Upper lobe of right lung (tissue), 1 donor: ENCODE results near the gene PRKAG3. TPM values are rescaled to one million over a fixed set of nuclear protein-coding genes. Genes with fewer than 3 reads are reported as not detected.
"Not testable (repeated sequence)": the region's sequence is repeated elsewhere in the genome, so short reads cannot be mapped to it uniquely, and the experiment has no call there.

Source experiments
- ATAC-seq: fragments of 200-7000 bp; cut with Tn5 transposase; one replicate; pipeline ENCODE4 v1.9.1; 2020; ENCODE audit warnings: mild to moderate bottlenecking, moderate library complexity
- DNase-seq: peaks from one replicate; pipeline ENCODE4 v3.0.0-alpha.2; 2020
- H3K27ac ChIP-seq: fragments of 200-600 bp; one replicate; pipeline ENCODE4 v1.8.0; 2022
- H3K27me3 ChIP-seq: fragments of 200-600 bp; one replicate; pipeline ENCODE4 v1.8.0; 2022; ENCODE audit warnings: mild to moderate bottlenecking
- H3K36me3 ChIP-seq: fragments of 200-600 bp; one replicate; pipeline ENCODE4 v1.8.0; 2022
- H3K4me1 ChIP-seq: fragments of 200-600 bp; one replicate; pipeline ENCODE4 v1.8.0; 2022
- H3K4me3 ChIP-seq: fragments of 200-600 bp; one replicate; pipeline ENCODE4 v1.8.0; 2022; ENCODE audit warnings: mild to moderate bottlenecking
- H3K9me3 ChIP-seq: fragments of 200-600 bp; one replicate; pipeline ENCODE4 v1.8.0; 2022
- intact Hi-C: fragments of 100-400 bp; cut with DNase I; formaldehyde crosslinking; loops from one replicate; pipeline ENCODE4 v1.11.0; 2022
- microRNA-seq: library from miRNA; unstranded; fragments of <30 nt; microRNA quantifications from one replicate; pipeline ENCODE4 v1.2.0, GENCODE V29; 2020; ENCODE audit warnings: borderline microRNAs expressed
- total RNA-seq: library from RNA; stranded (reverse); fragmentation: NEBNext Ultra II Directional; extraction: Animal tissue kit (Norgen Biotek cat#: 25700); gene quantifications from one replicate; pipeline ENCODE4 v1.2.1, GENCODE V29; 2021
- TF ChIP-seq, protein P1 (sequence below): fragments of 200-600 bp; IDR thresholded peaks from one replicate; pipeline ENCODE4 v1.8.0; 2022; ENCODE audit warnings: antibody characterized with exemption
- donor health status: DM: no; HTN: yes; CAD: no; lungs with severe emphysema.

Gene PRKAG3
- total RNA-seq, 1 donor from 2014 or later, result not detected

DNA sequence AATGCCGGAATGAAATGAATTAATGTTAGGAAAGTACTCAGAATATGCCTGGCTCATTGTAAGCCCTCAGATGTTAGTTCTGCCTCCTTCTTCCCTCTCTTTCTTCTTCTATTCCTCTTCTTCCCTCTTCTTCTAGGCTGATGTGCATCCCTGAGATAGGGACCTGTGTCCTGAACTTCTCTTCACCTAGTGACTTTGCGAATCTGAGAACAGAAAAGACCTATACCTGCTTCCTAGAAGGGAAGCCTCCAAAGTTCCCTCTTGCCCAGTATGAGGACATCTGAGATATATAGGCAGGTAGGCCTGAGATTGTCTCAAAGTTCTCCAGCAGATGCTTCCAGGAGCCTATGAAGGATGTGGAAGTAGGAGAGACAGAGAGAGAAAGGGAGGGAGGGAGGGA is 57.7 kb downstream of the PRKAG3 start:
- Histone ChIP-seq H3K4me3 (no peak overlapping the region), H3K27me3 (no peaks in the 10 kb centered on the region), H3K9me3 (no peaks in the 10 kb centered on the region), H3K27ac (no peak overlapping the region), H3K36me3 (no peaks in the 10 kb centered on the region), H3K4me1 (no peaks in the 10 kb centered on the region)
- TF ChIP-seq, protein P1, sequence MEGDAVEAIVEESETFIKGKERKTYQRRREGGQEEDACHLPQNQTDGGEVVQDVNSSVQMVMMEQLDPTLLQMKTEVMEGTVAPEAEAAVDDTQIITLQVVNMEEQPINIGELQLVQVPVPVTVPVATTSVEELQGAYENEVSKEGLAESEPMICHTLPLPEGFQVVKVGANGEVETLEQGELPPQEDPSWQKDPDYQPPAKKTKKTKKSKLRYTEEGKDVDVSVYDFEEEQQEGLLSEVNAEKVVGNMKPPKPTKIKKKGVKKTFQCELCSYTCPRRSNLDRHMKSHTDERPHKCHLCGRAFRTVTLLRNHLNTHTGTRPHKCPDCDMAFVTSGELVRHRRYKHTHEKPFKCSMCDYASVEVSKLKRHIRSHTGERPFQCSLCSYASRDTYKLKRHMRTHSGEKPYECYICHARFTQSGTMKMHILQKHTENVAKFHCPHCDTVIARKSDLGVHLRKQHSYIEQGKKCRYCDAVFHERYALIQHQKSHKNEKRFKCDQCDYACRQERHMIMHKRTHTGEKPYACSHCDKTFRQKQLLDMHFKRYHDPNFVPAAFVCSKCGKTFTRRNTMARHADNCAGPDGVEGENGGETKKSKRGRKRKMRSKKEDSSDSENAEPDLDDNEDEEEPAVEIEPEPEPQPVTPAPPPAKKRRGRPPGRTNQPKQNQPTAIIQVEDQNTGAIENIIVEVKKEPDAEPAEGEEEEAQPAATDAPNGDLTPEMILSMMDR, result no peak
- no peak for ATAC-seq
- intact Hi-C loops, result no loop called here
- no peak for DNase-seq

DNA sequence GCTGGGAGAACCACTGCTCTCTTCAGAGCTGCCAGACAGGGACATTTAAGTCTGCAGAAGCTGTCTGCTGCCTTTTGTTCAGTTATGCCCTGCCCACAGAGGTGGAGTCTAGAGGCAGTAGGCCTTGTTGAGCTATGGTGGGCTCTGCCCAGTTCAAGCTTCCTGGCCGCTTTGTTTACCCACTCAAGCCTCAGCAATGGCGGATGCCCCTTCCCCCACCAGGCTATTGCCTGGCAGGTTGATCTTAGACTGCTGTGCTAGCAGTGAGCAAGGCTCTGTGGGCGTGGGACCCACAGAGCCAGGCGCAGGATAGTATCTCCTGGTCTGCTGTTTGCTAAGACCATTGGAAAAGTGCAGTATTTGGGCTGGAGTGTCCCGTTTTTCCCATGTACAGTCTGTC is 58.8 kb downstream of the PRKAG3 start:
- H3K27ac ChIP-seq, H3K9me3 ChIP-seq, H3K27me3 ChIP-seq, ATAC-seq, H3K4me3 ChIP-seq, H3K4me1 ChIP-seq, intact Hi-C loops, H3K36me3 ChIP-seq, DNase-seq: not testable (repeated sequence)

Small RNAs within 50 kb of the gene (microRNA-seq; reads per million reads assigned to microRNA genes)
- not detected for gene MIR9500

Other genes starting within 250 kb of the PRKAG3 start
- gene PLCD4, start 223.9 kb downstream of the PRKAG3 start, total RNA-seq, result 1.0 TPM
- gene ZNF142, start 172.2 kb downstream of the PRKAG3 start, total RNA-seq, result 18.3 TPM
- gene BCS1L, start 172.1 kb downstream of the PRKAG3 start, total RNA-seq, result 38.5 TPM
- 20.2 TPM for gene RNF25, start 159.8 kb downstream of the PRKAG3 start, total RNA-seq
- gene STK36, start 159.7 kb downstream of the PRKAG3 start, total RNA-seq, result 35.2 TPM
- gene TTLL4, start 121.0 kb downstream of the PRKAG3 start, total RNA-seq, result 29.5 TPM
- 180 TPM for gene CYP27A1, start 49.7 kb downstream of the PRKAG3 start, total RNA-seq
- gene WNT6, start 28.0 kb upstream of the PRKAG3 start, total RNA-seq, result not detected
- 0.90 TPM for gene WNT10A, start 49.0 kb upstream of the PRKAG3 start, total RNA-seq
- gene CDK5R2, start 127.9 kb upstream of the PRKAG3 start, total RNA-seq, result not detected
- not detected for gene FEV, start 153.4 kb upstream of the PRKAG3 start, total RNA-seq
- not detected for gene CRYBA2, start 161.6 kb upstream of the PRKAG3 start, total RNA-seq
- not detected for gene CFAP65, start 209.7 kb upstream of the PRKAG3 start, total RNA-seq
- 0.69 TPM for gene IHH, start 229.1 kb upstream of the PRKAG3 start, total RNA-seq